GM12891 (cell line): ENCODE measurements around the gene ST3GAL4.

Experiments
- POLR2A ChIP-seq: IDR thresholded peaks from 2 replicates; pipeline ENCODE4 v1.6.1; 2011; ENCODE audit warnings: low read depth, low read length, control low read depth
- TAF1 ChIP-seq: IDR thresholded peaks from 2 replicates; pipeline ENCODE4 v1.6.1; 2011; ENCODE audit warnings: low read depth, low read length, control low read depth

GRCh38 chr11:126385991-126386728, 30.7 kb downstream of the ST3GAL4 start:
- TF ChIP-seq TAF1, result no peak
- no peak for TF ChIP-seq POLR2A
